BE2C (cell line): ENCODE data around the gene MNT.
A peak's percentile ranks its signal among the peaks of the same experiment; 100 is the strongest.

Experiments
- DNase-seq: peaks from one replicate; pipeline ENCODE4 v3.0.0-alpha.2; 2020
- H3K27me3 ChIP-seq: fragments of 250-450 bp; sonication (Bioruptor Pico); 2 replicates; pipeline ENCODE4 v1.5.1; 2020; ENCODE audit warnings: mild to moderate bottlenecking
- H3K36me3 ChIP-seq: fragments of 250-450 bp; sonication (Bioruptor Pico); 2 replicates; pipeline ENCODE4 v1.5.1; 2020; ENCODE audit warnings: mild to moderate bottlenecking
- H3K4me1 ChIP-seq: fragments of 250-450 bp; sonication (Bioruptor Pico); 2 replicates; pipeline ENCODE4 v1.5.1; 2020
- H3K4me3 ChIP-seq: 2 replicates; pipeline ENCODE4 v1.5.1; 2011; ENCODE audit warnings: low read depth, low read length
- H3K9me3 ChIP-seq: fragments of 250-450 bp; sonication (Bioruptor Pico); 2 replicates; pipeline ENCODE4 v1.5.1; 2020
- CTCF ChIP-seq: IDR thresholded peaks from 2 replicates; pipeline ENCODE4 v1.5.1; 2012; ENCODE audit warnings: mild to moderate bottlenecking, low read depth, low read length

Gene MNT

GRCh38 chr17:2392252-2393173 lies 8.3 kb downstream of the MNT start:
- no peaks in the 10 kb centered on the region for H3K9me3 ChIP-seq
- peaks cover 11% of the 10 kb centered on the region for H3K4me1 ChIP-seq

GRCh38 chr17:2391597-2392251 lies 9.1 kb downstream of the MNT start:
- DNase-seq, result no peak
- no peaks in the 10 kb centered on the region for H3K9me3 ChIP-seq
- TF ChIP-seq CTCF, result no peak
- H3K4me1 ChIP-seq, result peaks cover 11% of the 10 kb centered on the region
- peaks cover 9% of the 10 kb centered on the region for H3K36me3 ChIP-seq
- no peaks in the 10 kb centered on the region for H3K27me3 ChIP-seq
- H3K4me3 ChIP-seq, result peak overlapping the region; percentile 50

More at GRCh38 chr17:2392252-2393173, 8.3 kb downstream of the MNT start:
- peak; percentile 89 for DNase-seq
- Histone ChIP-seq H3K27me3 (no peaks in the 10 kb centered on the region), H3K36me3 (peaks cover 6% of the 10 kb centered on the region), H3K4me3 (peak overlapping the region; percentile 59)
- TF ChIP-seq CTCF, result no peak

- Histone ChIP-seq H3K4me1 (peaks cover 6% of the 10 kb centered on the region), H3K27me3 (no peaks in the 10 kb centered on the region), H3K36me3 (peaks cover 9% of the 10 kb centered on the region), H3K4me3 (no peak overlapping the region), H3K9me3 (no peaks in the 10 kb centered on the region)
- DNase-seq, result no peak
- TF ChIP-seq CTCF, result no peak
Measured at GRCh38 chr17:2390199-2390836, 10.5 kb downstream of the MNT start.

- no peaks in the 10 kb centered on the region for H3K4me1 ChIP-seq
- peaks cover 9% of the 10 kb centered on the region for H3K36me3 ChIP-seq
- TF ChIP-seq CTCF, result no peak
- no peaks in the 10 kb centered on the region for H3K27me3 ChIP-seq
- H3K9me3 ChIP-seq, result no peaks in the 10 kb centered on the region
- H3K4me3 ChIP-seq, result no peak overlapping the region
- DNase-seq, result peak; percentile 32
Measured at GRCh38 chr17:2388683-2389055, 12.2 kb downstream of the MNT start.

GRCh38 chr17:2388020-2388682 lies 12.7 kb downstream of the MNT start:
- peaks cover 9% of the 10 kb centered on the region for H3K36me3 ChIP-seq
- H3K27me3 ChIP-seq, result no peaks in the 10 kb centered on the region
- no peak overlapping the region for H3K4me3 ChIP-seq
- no peaks in the 10 kb centered on the region for H3K9me3 ChIP-seq
- no peak for DNase-seq
- H3K4me1 ChIP-seq, result no peaks in the 10 kb centered on the region
- TF ChIP-seq CTCF, result no peak
